Lower leg skin (tissue), 4 donors: Measurements from ENCODE around the gene TRAPPC12. TPM values are rescaled to one million over a fixed set of nuclear protein-coding genes. Genes with fewer than 3 reads are reported as not detected.
"Not testable (repeated sequence)": the region's sequence is repeated elsewhere in the genome, so short reads cannot be mapped to it uniquely, and the experiment has no call there.

Source experiments
- DNase-seq, 2 donors: peaks; one replicate each; pipeline ENCODE4 v3.0.0-alpha.2; 2019; ENCODE audit warnings: low spot score in 2 of 2
- H3K4me3 ChIP-seq: fragments of 200-600 bp; sonication (generic); 2 replicates; pipeline ENCODE4 v1.5.1; 2017; ENCODE audit warnings: mild to moderate bottlenecking, low read depth; ENCODE audit not compliant: poor library complexity, severe bottlenecking
- POLR2A ChIP-seq, 2 donors: fragments of 450-650 bp; IDR thresholded peaks; one replicate each; pipeline ENCODE4 v1.6.1; 2016 to 2017; ENCODE audit warnings: antibody characterized with exemption in 2 of 2, mild to moderate bottlenecking in 1 of 2, moderate library complexity in 1 of 2
- WGBS, 2 donors: methylation state at CpG; one replicate each; pipeline ENCODE4 v1.1.5; 2018; 5-methylcytosine and 5-hydroxymethylcytosine counted together
- intact Hi-C: fragments of 100-400 bp; cut with DNase I; formaldehyde crosslinking; loops from one replicate; pipeline ENCODE4 v1.15.0; 2023; ENCODE audit warnings: low total_unique reads
- total RNA-seq, 4 donors: library from RNA; depleted of rRNA; stranded (reverse); fragments of >200 nt; gene quantifications; one replicate each; pipeline ENCODE4 v1.1.0, GENCODE V29; 2016
- TF ChIP-seq, protein P1 (sequence below), 3 donors: fragments of 450-650 bp; IDR thresholded peaks; one replicate each; pipeline ENCODE4 v1.5.1; 2016; ENCODE audit warnings: antibody characterized with exemption in 3 of 3, mild to moderate bottlenecking in 3 of 3, moderate library complexity in 2 of 3

The TRAPPC12 gene
- total RNA-seq, 4 donors from 2014 or later, result 79.4 to 139 (median 121) TPM

DNA sequence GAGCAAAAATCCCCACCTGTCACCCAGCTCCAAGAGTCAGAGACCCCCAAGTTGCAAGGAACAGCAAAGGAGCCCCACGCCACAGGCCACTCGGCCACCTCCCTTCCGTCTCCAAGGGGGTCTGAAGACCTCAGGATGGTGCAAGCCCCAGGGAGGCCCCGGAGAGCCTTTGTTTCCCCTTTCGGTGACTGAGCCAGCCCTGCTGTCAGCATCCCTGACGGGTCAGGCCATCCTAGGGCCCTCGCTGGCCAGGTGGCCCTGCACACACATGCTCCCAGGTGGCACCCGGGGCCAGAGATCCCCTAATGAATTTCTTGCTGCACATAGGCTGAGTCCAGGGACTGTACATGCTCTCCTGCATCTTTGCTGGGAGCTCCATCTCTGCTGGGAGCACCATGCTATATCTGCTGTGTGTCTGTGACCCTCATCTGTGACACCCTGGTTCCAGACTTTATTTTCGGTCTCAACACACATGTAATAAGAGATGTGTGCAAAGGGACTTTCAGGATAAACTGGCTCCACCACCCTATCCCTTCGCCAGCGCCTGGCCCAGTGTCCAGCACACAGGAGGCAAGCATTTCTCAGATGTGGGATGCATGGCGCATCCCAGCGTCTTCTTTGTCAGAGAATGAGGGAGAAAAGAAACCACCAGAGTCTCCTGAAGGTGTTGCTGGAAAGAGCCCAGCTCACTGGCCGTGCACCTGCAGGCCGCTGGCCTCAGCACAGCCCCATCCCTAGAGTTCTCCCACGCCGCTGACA lies 112.4 kb downstream of the TRAPPC12 start:
- intact Hi-C loops, result no loop called here
- TF ChIP-seq, protein P1, sequence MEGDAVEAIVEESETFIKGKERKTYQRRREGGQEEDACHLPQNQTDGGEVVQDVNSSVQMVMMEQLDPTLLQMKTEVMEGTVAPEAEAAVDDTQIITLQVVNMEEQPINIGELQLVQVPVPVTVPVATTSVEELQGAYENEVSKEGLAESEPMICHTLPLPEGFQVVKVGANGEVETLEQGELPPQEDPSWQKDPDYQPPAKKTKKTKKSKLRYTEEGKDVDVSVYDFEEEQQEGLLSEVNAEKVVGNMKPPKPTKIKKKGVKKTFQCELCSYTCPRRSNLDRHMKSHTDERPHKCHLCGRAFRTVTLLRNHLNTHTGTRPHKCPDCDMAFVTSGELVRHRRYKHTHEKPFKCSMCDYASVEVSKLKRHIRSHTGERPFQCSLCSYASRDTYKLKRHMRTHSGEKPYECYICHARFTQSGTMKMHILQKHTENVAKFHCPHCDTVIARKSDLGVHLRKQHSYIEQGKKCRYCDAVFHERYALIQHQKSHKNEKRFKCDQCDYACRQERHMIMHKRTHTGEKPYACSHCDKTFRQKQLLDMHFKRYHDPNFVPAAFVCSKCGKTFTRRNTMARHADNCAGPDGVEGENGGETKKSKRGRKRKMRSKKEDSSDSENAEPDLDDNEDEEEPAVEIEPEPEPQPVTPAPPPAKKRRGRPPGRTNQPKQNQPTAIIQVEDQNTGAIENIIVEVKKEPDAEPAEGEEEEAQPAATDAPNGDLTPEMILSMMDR (IDR thresholded peaks at IDR 0.05), result no peak
- no peak for TF ChIP-seq POLR2A (IDR thresholded peaks at IDR 0.05)
- peak in 1 of 2 donors; percentile 78 for DNase-seq
- H3K4me3 ChIP-seq, result no peak overlapping the region
- 92 to 95% methylated on average over 17 of the region's 17 CpGs for WGBS, 2 donors

DNA sequence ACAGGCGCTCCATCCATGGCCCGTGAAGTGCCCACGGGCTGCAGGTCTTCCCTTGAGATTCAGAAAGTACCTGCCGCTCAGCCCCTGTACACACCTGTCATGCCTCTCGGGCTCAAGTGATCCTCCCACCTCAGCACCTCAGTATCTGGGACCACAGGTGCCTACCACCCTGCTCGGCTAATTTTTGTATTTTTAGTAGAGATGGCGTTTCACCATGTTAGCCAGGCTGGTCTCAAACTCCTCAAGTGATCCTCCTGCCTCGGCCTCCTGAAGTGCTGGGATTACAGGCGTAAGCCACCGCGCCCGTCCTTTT lies 112.9 kb downstream of the TRAPPC12 start:
- H3K4me3 ChIP-seq, intact Hi-C loops: not testable (repeated sequence)
- peak in 1 of 2 donors; percentile 64 for DNase-seq
- 89 to 91% methylated on average over 12 of the region's 12 CpGs for WGBS, 2 donors

DNA sequence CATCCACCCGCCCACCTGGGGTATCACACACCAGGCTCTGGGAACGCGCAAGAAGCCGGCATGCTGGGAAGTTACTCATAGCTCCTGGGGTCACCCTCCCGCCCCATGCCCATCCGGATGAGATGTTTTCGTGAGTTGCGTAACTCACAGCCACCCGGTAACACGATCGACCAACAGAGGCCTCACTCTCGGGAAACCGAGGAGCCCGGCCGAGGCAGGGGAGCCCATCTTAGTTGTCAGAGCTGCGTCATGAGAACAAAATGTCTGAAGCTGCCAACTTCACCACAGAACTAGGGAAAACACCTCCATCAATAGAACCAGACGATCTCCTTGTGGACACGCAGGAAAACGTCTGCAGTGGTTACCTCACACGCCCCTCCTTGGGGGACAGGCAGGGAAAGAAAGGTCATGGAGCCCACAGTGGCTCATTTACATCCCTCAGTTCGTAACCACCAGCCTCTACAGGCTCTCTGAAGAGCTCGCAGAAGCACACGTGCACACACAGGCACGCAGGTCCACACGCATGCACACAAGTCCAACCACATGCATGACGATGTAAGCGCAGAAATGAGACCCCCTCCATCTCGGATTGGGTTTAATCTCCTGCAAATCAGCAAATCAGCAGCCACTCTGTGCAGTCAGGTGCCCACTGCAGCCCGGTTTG lies 113.6 kb downstream of the TRAPPC12 start:
- intact Hi-C loops, result no loop called here
- H3K4me3 ChIP-seq, result no peak overlapping the region
- peak in 1 of 2 donors; percentile 80 for DNase-seq
- 75 to 77% methylated on average over 29 of the region's 29 CpGs for WGBS, 2 donors
- no peak for TF ChIP-seq POLR2A (IDR thresholded peaks at IDR 0.05)
- TF ChIP-seq, protein P1 (IDR thresholded peaks at IDR 0.05), result no peak

DNA sequence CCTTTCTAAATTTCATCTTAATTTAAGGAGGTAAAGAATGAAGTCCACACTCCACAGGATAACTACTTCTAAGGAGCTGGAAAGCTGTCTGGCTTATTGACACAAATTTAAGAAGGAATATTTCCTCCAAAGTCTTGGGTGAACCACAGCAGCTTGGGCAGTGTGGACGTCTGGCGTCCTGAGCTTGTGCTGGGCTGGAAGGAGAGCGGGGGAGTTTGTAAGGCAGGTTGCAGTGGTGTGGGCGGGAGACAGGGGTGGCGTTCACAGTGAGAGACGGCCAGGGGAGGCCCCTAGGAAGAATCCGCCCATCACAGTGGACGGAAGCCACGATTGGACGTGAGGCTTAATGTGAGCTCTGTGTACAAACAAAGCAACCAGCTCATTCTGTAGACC lies 114.1 kb downstream of the TRAPPC12 start:
- intact Hi-C loops, result no loop called here
- TF ChIP-seq POLR2A (IDR thresholded peaks at IDR 0.05), result no peak
- no peak overlapping the region for H3K4me3 ChIP-seq
- DNase-seq, result peak in 1 of 2 donors; percentile 62
- WGBS, 2 donors, result 42 to 43% methylated on average over 10 of the region's 10 CpGs

DNA sequence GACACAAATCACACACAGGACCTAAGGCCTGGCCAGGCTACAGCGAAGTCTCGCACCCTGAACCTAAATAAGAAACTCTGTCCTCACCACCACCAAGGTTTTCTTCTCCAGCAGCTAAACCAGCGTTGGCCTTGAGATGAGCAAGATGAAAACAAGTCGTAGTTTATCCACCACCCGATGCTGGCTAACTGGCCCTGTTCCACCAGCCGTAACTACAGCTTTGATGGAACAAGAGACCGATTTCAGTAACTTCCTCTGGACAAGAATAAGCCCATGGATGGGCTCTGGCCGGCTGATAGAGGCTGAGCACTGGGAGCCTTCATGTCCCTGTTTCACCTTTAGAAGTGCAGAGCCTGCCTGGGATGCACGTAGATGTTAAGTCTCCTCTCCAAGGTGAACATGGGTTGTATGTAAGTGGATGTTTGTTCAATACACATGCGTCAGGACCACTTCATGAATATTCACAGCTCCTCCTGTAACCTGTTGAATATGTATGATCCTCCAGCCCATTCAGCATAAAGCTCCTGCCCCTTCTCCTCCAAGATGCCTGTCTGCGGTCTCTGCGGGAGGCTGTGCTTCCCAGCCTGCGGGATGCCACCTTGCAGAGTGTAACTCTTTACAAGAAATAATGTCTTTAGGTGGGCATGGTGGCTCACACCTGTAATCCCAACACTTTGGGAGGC lies 115.6 kb downstream of the TRAPPC12 start:
- no peak for TF ChIP-seq POLR2A (IDR thresholded peaks at IDR 0.05)
- TF ChIP-seq, protein P1 (IDR thresholded peaks at IDR 0.05), result no peak
- DNase-seq, result peak in 1 of 2 donors; percentile 64
- H3K4me3 ChIP-seq, result no peak overlapping the region
- 92 to 96% methylated on average over 13 of the region's 13 CpGs for WGBS, 2 donors
- intact Hi-C loops, result no loop called here

DNA sequence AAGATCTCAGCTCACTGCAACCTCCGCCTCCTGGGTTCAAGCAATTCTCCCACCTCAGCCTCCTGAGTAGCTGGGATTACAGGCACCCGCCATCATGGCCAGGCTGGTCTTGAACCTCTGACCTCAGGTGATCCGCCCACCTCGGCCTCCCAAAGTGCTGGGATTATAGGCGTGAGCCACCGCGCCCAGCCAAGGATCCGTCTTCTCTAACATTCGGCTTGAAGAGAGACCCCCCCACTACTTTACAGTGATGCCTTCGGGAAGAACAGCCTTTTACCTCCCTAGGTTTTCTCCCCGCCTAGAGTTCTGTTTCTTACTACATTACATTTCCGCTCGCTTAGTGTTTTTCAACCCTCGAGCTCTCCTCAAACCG lies 117.2 kb downstream of the TRAPPC12 start:
- peak in 1 of 2 donors; percentile 56 for DNase-seq
- H3K4me3 ChIP-seq, intact Hi-C loops: not testable (repeated sequence)
- WGBS, 2 donors, result 96 to 97% methylated on average over 15 of the region's 15 CpGs

DNA sequence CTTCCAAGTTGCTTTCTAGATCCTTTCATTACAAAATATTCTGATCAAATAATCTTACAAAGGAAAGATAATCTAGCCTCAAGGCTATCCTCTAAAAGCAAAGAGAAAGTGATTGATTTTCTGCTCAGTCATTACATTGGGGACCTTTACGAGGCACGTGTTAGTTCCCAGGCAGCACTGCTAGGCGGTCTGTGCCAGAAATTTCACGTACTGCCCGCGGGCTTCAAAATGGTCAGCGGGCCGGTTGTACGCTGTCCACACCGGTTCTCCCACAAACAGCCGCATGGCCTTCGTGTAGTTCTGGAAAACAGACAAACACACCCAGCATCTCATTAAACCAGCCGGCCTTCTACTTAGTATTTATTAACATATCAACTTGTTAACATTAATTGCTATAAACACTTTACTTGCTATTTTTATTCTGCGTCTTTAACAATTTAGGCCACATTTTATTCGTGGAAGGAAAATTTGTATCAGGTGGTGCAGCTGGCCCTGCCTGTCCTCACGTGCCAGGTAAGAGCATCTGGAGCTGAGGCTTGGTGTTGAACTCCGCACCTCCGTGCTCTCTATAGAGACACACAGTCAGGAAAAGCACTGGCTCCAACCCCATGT lies 119.4 kb downstream of the TRAPPC12 start:
- H3K4me3 ChIP-seq, result no peak overlapping the region
- DNase-seq, result peak in 1 of 2 donors; percentile 52
- TF ChIP-seq, protein P1 (IDR thresholded peaks at IDR 0.05), result no peak
- TF ChIP-seq POLR2A (IDR thresholded peaks at IDR 0.05), result no peak
- intact Hi-C loops, result no loop called here
- 95 to 96% methylated on average over 18 of the region's 18 CpGs for WGBS, 2 donors
